ENCODE results near the gene PTPRT. TPM values are rescaled to one million over a fixed set of nuclear protein-coding genes. Genes with fewer than 3 reads are reported as not detected.

The PTPRT gene
- total RNA-seq, 1 donor from 2014 or later: not detected

- intact Hi-C loops (cut with DNase I): no loop called here
- no peak for DNase-seq (ENCODE audit: extremely low spot score in 2 of 2)
- no peaks in the 10 kb centered on the region for H3K9me3 ChIP-seq
Observed at GRCh38 chr20:42556575-42556974, 633.1 kb downstream of the PTPRT start.

GRCh38 chr20:42553374-42553773, 636.3 kb downstream of the PTPRT start:
- H3K36me3 ChIP-seq: no peaks in the 10 kb centered on the region
- H3K9me3 ChIP-seq: no peaks in the 10 kb centered on the region
- H3K27me3 ChIP-seq: no peaks in the 10 kb centered on the region
- no peaks in the 10 kb centered on the region for H3K4me1 ChIP-seq
- TF ChIP-seq POLR2AphosphoS5 (IDR thresholded peaks at IDR 0.05; ENCODE audit: insufficient read depth in 1 of 2, low read depth in 1 of 2): no peak
- TF ChIP-seq POLR2A (IDR thresholded peaks at IDR 0.05): no peak
- TF ChIP-seq CTCF (IDR thresholded peaks at IDR 0.05): no peak
- no peak overlapping the region for H3K27ac ChIP-seq
- intact Hi-C loops (cut with DNase I): no loop called here
- H3K4me3 ChIP-seq: no peak overlapping the region
- DNase-seq (ENCODE audit: extremely low spot score in 2 of 2): no peak

More at GRCh38 chr20:42556575-42556974, 633.1 kb downstream of the PTPRT start:
- H3K27ac ChIP-seq: no peak overlapping the region
- H3K4me1 ChIP-seq: no peaks in the 10 kb centered on the region
- no peak overlapping the region for H3K4me3 ChIP-seq
- no peaks in the 10 kb centered on the region for H3K36me3 ChIP-seq
- TF ChIP-seq POLR2A (IDR thresholded peaks at IDR 0.05): no peak
- no peak for TF ChIP-seq POLR2AphosphoS5 (IDR thresholded peaks at IDR 0.05; ENCODE audit: insufficient read depth in 1 of 2, low read depth in 1 of 2)
- no peak for TF ChIP-seq CTCF (IDR thresholded peaks at IDR 0.05)
- no peaks in the 10 kb centered on the region for H3K27me3 ChIP-seq

- Histone ChIP-seq H3K27me3 (no peaks in the 10 kb centered on the region), H3K36me3 (no peaks in the 10 kb centered on the region), H3K4me1 (no peaks in the 10 kb centered on the region), H3K9me3 (no peaks in the 10 kb centered on the region), H3K4me3 (no peak overlapping the region), H3K27ac (no peak overlapping the region)
- DNase-seq (ENCODE audit: extremely low spot score in 2 of 2): no peak
- no peak for TF ChIP-seq POLR2AphosphoS5 (IDR thresholded peaks at IDR 0.05; ENCODE audit: insufficient read depth in 1 of 2, low read depth in 1 of 2)
- TF ChIP-seq CTCF (IDR thresholded peaks at IDR 0.05): no peak
- TF ChIP-seq POLR2A (IDR thresholded peaks at IDR 0.05): no peak
- intact Hi-C loops (cut with DNase I): no loop called here
Observed at GRCh38 chr20:42549496-42549895, 640.2 kb downstream of the PTPRT start.

- no peaks in the 10 kb centered on the region for H3K9me3 ChIP-seq
- no peaks in the 10 kb centered on the region for H3K4me1 ChIP-seq
- TF ChIP-seq POLR2A (IDR thresholded peaks at IDR 0.05) (no peak), POLR2AphosphoS5 (IDR thresholded peaks at IDR 0.05; ENCODE audit: insufficient read depth in 1 of 2, low read depth in 1 of 2) (no peak), CTCF (IDR thresholded peaks at IDR 0.05) (no peak)
- no peak overlapping the region for H3K4me3 ChIP-seq
- no peaks in the 10 kb centered on the region for H3K36me3 ChIP-seq
- DNase-seq (ENCODE audit: extremely low spot score in 2 of 2): no peak
- no peak overlapping the region for H3K27ac ChIP-seq
- intact Hi-C loops (cut with DNase I): no loop called here
- H3K27me3 ChIP-seq: no peaks in the 10 kb centered on the region
Observed at GRCh38 chr20:42544926-42545325, 644.8 kb downstream of the PTPRT start.

- Histone ChIP-seq H3K27ac (no peak overlapping the region), H3K36me3 (no peaks in the 10 kb centered on the region), H3K4me1 (no peaks in the 10 kb centered on the region), H3K4me3 (no peak overlapping the region), H3K9me3 (no peaks in the 10 kb centered on the region), H3K27me3 (no peaks in the 10 kb centered on the region)
- no peak for DNase-seq (ENCODE audit: extremely low spot score in 2 of 2)
- intact Hi-C loops (cut with DNase I): no loop called here
- TF ChIP-seq CTCF (IDR thresholded peaks at IDR 0.05): no peak
- no peak for TF ChIP-seq POLR2A (IDR thresholded peaks at IDR 0.05)
- TF ChIP-seq POLR2AphosphoS5 (IDR thresholded peaks at IDR 0.05; ENCODE audit: insufficient read depth in 1 of 2, low read depth in 1 of 2): no peak
Observed at GRCh38 chr20:42532831-42533230, 656.9 kb downstream of the PTPRT start.
